ENCODE results near the gene IGSF23.

The IGSF23 gene

GRCh38 chr19:44636439-44637389, 23.4 kb downstream of the IGSF23 start:
- Histone ChIP-seq H3K9me3 (ENCODE audit: control insufficient read depth, low read length) (no peaks in the 10 kb centered on the region), H3K4me3 (ENCODE audit: insufficient read depth, low read depth, low read length, poor library complexity, severe bottlenecking) (no peak overlapping the region), H3K27ac (ENCODE audit: insufficient read depth, low read length, poor library complexity, severe bottlenecking) (no peak overlapping the region), H3K36me3 (ENCODE audit: control insufficient read depth, insufficient read depth, low read length) (no peaks in the 10 kb centered on the region), H3K4me1 (ENCODE audit: control insufficient read depth, insufficient read depth, low read length, poor library complexity, severe bottlenecking) (no peaks in the 10 kb centered on the region), H3K27me3 (replicated peaks; ENCODE audit: control insufficient read depth, insufficient read depth, low read length, poor library complexity, severe bottlenecking) (no peaks in the 10 kb centered on the region)
- no peak for DNase-seq

- H3K36me3 ChIP-seq (ENCODE audit: control insufficient read depth, insufficient read depth, low read length): no peaks in the 10 kb centered on the region
- no peaks in the 10 kb centered on the region for H3K27me3 ChIP-seq (replicated peaks; ENCODE audit: control insufficient read depth, insufficient read depth, low read length, poor library complexity, severe bottlenecking)
- no peaks in the 10 kb centered on the region for H3K9me3 ChIP-seq (ENCODE audit: control insufficient read depth, low read length)
- no peak overlapping the region for H3K4me3 ChIP-seq (ENCODE audit: insufficient read depth, low read depth, low read length, poor library complexity, severe bottlenecking)
- H3K27ac ChIP-seq (ENCODE audit: insufficient read depth, low read length, poor library complexity, severe bottlenecking): no peak overlapping the region
- no peaks in the 10 kb centered on the region for H3K4me1 ChIP-seq (ENCODE audit: control insufficient read depth, insufficient read depth, low read length, poor library complexity, severe bottlenecking)
- no peak for DNase-seq
Measured at GRCh38 chr19:44637390-44637764, 24.0 kb downstream of the IGSF23 start.

- DNase-seq: no peak
- H3K4me1 ChIP-seq (ENCODE audit: control insufficient read depth, insufficient read depth, low read length, poor library complexity, severe bottlenecking): no peaks in the 10 kb centered on the region
- no peaks in the 10 kb centered on the region for H3K36me3 ChIP-seq (ENCODE audit: control insufficient read depth, insufficient read depth, low read length)
- no peak overlapping the region for H3K4me3 ChIP-seq (ENCODE audit: insufficient read depth, low read depth, low read length, poor library complexity, severe bottlenecking)
- H3K27me3 ChIP-seq (replicated peaks; ENCODE audit: control insufficient read depth, insufficient read depth, low read length, poor library complexity, severe bottlenecking): no peaks in the 10 kb centered on the region
- no peaks in the 10 kb centered on the region for H3K9me3 ChIP-seq (ENCODE audit: control insufficient read depth, low read length)
- no peak overlapping the region for H3K27ac ChIP-seq (ENCODE audit: insufficient read depth, low read length, poor library complexity, severe bottlenecking)
Measured at GRCh38 chr19:44640518-44640917, 27.2 kb downstream of the IGSF23 start.

GRCh38 chr19:44641501-44642265, 28.3 kb downstream of the IGSF23 start:
- no peak overlapping the region for H3K4me3 ChIP-seq (ENCODE audit: insufficient read depth, low read depth, low read length, poor library complexity, severe bottlenecking)
- peaks cover 9% of the 10 kb centered on the region for H3K27me3 ChIP-seq (replicated peaks; ENCODE audit: control insufficient read depth, insufficient read depth, low read length, poor library complexity, severe bottlenecking)
- H3K27ac ChIP-seq (ENCODE audit: insufficient read depth, low read length, poor library complexity, severe bottlenecking): no peak overlapping the region
- H3K36me3 ChIP-seq (ENCODE audit: control insufficient read depth, insufficient read depth, low read length): no peaks in the 10 kb centered on the region
- H3K4me1 ChIP-seq (ENCODE audit: control insufficient read depth, insufficient read depth, low read length, poor library complexity, severe bottlenecking): no peaks in the 10 kb centered on the region
- H3K9me3 ChIP-seq (ENCODE audit: control insufficient read depth, low read length): no peaks in the 10 kb centered on the region
- no peak for DNase-seq

- Histone ChIP-seq H3K4me1 (ENCODE audit: control insufficient read depth, insufficient read depth, low read length, poor library complexity, severe bottlenecking) (no peaks in the 10 kb centered on the region), H3K36me3 (ENCODE audit: control insufficient read depth, insufficient read depth, low read length) (no peaks in the 10 kb centered on the region), H3K27ac (ENCODE audit: insufficient read depth, low read length, poor library complexity, severe bottlenecking) (no peak overlapping the region), H3K4me3 (ENCODE audit: insufficient read depth, low read depth, low read length, poor library complexity, severe bottlenecking) (no peak overlapping the region), H3K9me3 (ENCODE audit: control insufficient read depth, low read length) (no peaks in the 10 kb centered on the region), H3K27me3 (replicated peaks; ENCODE audit: control insufficient read depth, insufficient read depth, low read length, poor library complexity, severe bottlenecking) (peaks cover 9% of the 10 kb centered on the region)
- no peak for DNase-seq
Measured at GRCh38 chr19:44642377-44642776, 29.0 kb downstream of the IGSF23 start.

GRCh38 chr19:44643605-44644401, 30.4 kb downstream of the IGSF23 start, which contains the start of gene PVR:
TSS of gene PVR (plus strand) at chr19:44643910. CDS start at chr19:44644097, 187 bp downstream.
- Histone ChIP-seq H3K27ac (ENCODE audit: insufficient read depth, low read length, poor library complexity, severe bottlenecking) (no peak within 1 kb of the TSS), H3K9me3 (ENCODE audit: control insufficient read depth, low read length) (no peaks in the 10 kb centered on the region), H3K4me1 (ENCODE audit: control insufficient read depth, insufficient read depth, low read length, poor library complexity, severe bottlenecking) (no peaks in the 10 kb centered on the region), H3K27me3 (replicated peaks; ENCODE audit: control insufficient read depth, insufficient read depth, low read length, poor library complexity, severe bottlenecking) (peaks cover 9% of the 10 kb centered on the region), H3K4me3 (ENCODE audit: insufficient read depth, low read depth, low read length, poor library complexity, severe bottlenecking) (peak within 1 kb of the TSS; percentile 51), H3K36me3 (ENCODE audit: control insufficient read depth, insufficient read depth, low read length) (no peaks in the 10 kb centered on the region)
- no peak for DNase-seq

GRCh38 chr19:44644402-44645016, 31.1 kb downstream of the IGSF23 start:
- Histone ChIP-seq H3K4me3 (ENCODE audit: insufficient read depth, low read depth, low read length, poor library complexity, severe bottlenecking) (peak overlapping the region; percentile 51), H3K4me1 (ENCODE audit: control insufficient read depth, insufficient read depth, low read length, poor library complexity, severe bottlenecking) (no peaks in the 10 kb centered on the region), H3K27ac (ENCODE audit: insufficient read depth, low read length, poor library complexity, severe bottlenecking) (no peak overlapping the region), H3K9me3 (ENCODE audit: control insufficient read depth, low read length) (no peaks in the 10 kb centered on the region), H3K36me3 (ENCODE audit: control insufficient read depth, insufficient read depth, low read length) (no peaks in the 10 kb centered on the region), H3K27me3 (replicated peaks; ENCODE audit: control insufficient read depth, insufficient read depth, low read length, poor library complexity, severe bottlenecking) (peaks cover 9% of the 10 kb centered on the region)
- no peak for DNase-seq

- Histone ChIP-seq H3K27ac (ENCODE audit: insufficient read depth, low read length, poor library complexity, severe bottlenecking) (no peak overlapping the region), H3K4me3 (ENCODE audit: insufficient read depth, low read depth, low read length, poor library complexity, severe bottlenecking) (no peak overlapping the region)
- no peak for DNase-seq
Measured at GRCh38 chr19:44645407-44646048, 32.2 kb downstream of the IGSF23 start.

GRCh38 chr19:44646049-44646416, 32.7 kb downstream of the IGSF23 start:
- Histone ChIP-seq H3K27me3 (replicated peaks; ENCODE audit: control insufficient read depth, insufficient read depth, low read length, poor library complexity, severe bottlenecking) (peaks cover 9% of the 10 kb centered on the region), H3K4me3 (ENCODE audit: insufficient read depth, low read depth, low read length, poor library complexity, severe bottlenecking) (no peak overlapping the region), H3K9me3 (ENCODE audit: control insufficient read depth, low read length) (no peaks in the 10 kb centered on the region), H3K36me3 (ENCODE audit: control insufficient read depth, insufficient read depth, low read length) (no peaks in the 10 kb centered on the region), H3K27ac (ENCODE audit: insufficient read depth, low read length, poor library complexity, severe bottlenecking) (no peak overlapping the region), H3K4me1 (ENCODE audit: control insufficient read depth, insufficient read depth, low read length, poor library complexity, severe bottlenecking) (no peaks in the 10 kb centered on the region)
- DNase-seq: no peak

More at GRCh38 chr19:44645407-44646048, 32.2 kb downstream of the IGSF23 start:
- Histone ChIP-seq H3K36me3 (ENCODE audit: control insufficient read depth, insufficient read depth, low read length) (no peaks in the 10 kb centered on the region), H3K9me3 (ENCODE audit: control insufficient read depth, low read length) (no peaks in the 10 kb centered on the region), H3K4me1 (ENCODE audit: control insufficient read depth, insufficient read depth, low read length, poor library complexity, severe bottlenecking) (no peaks in the 10 kb centered on the region), H3K27me3 (replicated peaks; ENCODE audit: control insufficient read depth, insufficient read depth, low read length, poor library complexity, severe bottlenecking) (peaks cover 9% of the 10 kb centered on the region)
